GM18498 (cell line): ENCODE data around the gene ALG1.
"Not testable (repeated sequence)": the region's sequence is repeated elsewhere in the genome, so short reads cannot be mapped to it uniquely, and the experiment has no call there.

Experiments
- ATAC-seq: cut with Tn5 transposase; IDR thresholded peaks from one replicate; pipeline ENCODE4 v1.9.1; 2021; ENCODE audit warnings: mild to moderate bottlenecking, moderate library complexity; ENCODE audit not compliant: unreplicated experiment

Gene ALG1

DNA sequence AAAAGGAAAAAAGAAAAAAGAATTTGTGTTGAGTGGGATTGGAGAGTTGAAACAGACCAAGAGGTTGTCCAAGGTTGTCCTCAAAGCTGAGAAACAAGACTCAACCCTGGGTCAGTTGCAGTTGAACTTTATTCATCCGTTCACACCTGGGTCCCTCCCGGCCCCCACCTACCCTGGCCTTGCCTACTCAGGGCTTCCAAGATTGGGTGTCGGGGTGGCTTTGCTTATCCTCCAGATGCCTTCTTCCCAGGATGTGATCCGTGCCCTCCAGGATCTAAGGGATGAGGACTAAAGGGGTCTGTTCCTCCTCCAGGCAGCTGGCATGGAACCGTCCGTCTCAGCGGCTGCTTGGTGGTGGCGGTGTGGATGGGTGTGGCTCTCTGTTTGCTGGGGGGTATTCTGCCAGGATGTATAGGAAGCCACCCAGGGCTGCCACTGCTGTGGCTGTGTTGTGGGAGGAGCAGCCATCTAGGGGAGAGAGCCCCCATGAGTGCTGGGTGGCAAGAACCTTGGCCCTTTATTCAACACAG, 27.6 kb upstream of the ALG1 start:
- no peak for ATAC-seq

DNA sequence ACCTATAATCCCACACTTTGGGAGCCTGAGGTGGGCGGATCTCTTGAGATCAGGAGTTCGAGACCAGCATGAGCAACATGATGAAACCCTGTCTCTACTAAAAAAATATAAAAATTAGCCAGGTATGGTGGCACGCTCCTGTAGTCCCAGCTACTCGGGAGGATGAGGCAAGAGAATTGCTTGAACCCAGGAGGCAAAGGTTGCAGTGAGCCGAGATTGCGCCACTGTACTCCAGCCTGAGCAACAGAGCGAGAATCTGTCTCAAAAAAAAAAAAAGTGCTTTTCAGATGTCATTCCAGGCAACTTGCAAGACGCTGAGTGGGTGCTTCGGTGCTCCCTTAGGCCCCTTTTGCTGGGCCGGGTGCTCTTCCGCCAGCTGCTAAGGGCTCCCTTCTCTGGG, 27.1 kb upstream of the ALG1 start:
- not testable (repeated sequence) for ATAC-seq

DNA sequence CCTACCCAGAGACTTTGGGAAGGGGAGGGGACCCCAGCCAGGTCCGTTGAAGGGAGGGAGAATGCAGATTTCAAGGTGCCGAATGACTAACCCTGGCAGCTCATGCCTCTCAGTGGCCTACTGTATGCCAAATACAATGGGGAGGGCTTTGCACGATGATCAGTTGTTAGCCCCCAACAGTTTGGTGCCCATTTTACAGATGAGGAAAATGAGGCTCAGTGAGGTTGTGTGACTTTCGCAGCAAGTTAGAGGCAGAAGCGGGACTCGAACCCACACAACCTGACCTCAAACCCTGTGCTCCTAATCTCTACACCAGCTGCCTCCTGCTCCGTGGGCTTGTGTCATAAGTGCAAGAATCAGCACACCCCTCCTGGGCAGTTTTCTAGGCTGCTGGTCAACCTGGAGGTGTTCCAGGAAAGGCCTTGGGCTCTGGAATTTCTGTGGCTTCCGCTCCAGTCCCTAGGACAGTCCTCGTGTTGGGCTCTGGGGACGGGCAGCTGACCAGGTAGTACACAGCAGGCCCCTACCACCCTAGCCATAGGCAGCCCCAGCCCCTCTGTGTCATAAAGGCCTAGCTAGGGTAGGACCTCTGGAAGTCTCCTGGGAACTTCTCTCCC, 26.0 kb upstream of the ALG1 start:
- no peak for ATAC-seq

DNA sequence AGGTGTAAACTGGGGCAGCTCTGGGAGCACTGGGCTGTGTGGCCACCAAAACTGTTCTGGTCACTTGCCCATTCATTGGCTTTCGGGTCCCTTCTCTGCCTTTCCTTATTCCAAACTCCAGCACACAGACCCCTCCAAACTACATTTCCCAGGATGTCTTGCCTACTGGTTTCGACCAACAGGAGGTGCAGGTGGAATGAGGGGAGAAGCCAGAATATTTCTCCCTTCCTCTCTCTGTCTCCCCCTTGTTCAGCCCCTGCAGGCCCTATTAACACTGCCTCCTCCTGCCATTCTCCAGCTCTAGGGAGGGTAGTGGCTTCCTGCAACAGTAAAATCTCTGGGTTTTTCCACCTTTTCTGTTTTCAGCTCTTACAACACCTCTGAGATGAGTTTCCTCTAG, 24.7 kb upstream of the ALG1 start:
- ATAC-seq, result no peak

GRCh38 chr16:5054876-5055865, 16.5 kb upstream of the ALG1 start:
- no peak for ATAC-seq

DNA sequence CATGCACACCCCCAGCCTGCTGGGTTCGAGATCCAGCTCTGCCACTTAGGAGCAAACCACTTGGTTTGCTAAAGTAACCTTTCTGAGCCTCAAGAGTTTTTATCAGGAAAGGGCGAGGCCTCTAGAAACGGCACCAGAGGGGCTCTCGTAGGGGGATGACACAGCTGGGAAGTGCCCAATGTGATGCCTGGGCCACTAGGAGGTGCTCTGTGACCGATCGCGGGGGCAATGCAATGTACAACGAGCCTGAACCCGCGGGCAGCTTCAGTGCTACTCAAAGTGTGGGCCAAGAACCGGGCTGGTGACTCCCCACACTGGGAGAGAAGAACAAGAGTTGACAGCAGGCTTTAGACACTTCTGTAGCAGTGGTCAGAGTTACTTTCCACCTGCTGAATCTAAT, 15.3 kb upstream of the ALG1 start:
- ATAC-seq, result no peak

GRCh38 chr16:5058476-5058875, 13.2 kb upstream of the ALG1 start:
- ATAC-seq, result no peak

- ATAC-seq, result no peak
Measured at GRCh38 chr16:5059386-5060072, 12.1 kb upstream of the ALG1 start.

DNA sequence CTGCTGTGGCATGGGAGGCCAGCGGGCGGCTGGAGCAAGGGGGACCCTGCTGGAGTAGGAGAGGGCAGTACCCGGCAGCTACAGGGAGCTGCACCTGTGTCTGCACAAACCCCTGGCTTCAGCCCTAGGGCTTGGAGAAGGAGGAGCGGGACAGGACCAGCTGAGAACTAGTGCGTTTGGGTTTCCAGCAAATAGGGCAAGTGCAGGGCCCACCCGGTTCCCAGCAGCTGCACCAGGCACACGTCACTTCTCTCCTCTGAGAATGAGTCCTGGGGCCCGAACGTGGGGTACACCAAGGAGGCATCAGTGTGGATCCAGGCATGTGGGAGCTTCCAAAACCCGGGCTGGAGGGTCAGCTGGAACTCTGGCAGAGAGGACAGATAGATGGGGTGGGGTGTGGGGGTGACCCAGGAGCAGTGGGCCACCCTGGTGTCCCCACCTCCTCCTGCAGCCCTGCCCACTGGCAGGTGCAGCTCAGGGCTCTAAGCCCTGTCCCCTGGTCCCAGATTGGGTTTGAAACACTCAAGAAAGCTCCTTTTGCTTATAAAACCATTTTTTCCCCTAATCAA, 11.5 kb upstream of the ALG1 start:
- ATAC-seq, result no peak

DNA sequence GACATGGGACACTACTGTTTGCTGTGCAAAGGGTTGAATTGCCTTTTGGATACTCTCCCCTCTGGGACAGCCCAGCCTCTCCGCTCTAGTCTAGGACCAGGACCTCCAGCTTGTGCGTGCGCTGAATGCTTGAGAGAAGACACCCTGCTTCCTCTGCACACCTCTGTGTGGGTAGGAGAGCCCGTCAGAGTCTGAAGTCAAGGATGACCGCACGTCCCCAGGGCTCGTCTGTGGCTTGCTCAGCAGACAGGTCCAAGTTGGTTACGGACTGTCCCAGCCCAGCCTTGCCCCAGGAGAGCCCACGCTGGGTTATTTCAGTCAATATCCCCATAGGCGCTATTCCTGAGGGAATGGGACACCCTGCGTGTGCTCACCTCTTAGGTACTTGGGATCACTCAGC, 9.6 kb upstream of the ALG1 start:
- no peak for ATAC-seq

DNA sequence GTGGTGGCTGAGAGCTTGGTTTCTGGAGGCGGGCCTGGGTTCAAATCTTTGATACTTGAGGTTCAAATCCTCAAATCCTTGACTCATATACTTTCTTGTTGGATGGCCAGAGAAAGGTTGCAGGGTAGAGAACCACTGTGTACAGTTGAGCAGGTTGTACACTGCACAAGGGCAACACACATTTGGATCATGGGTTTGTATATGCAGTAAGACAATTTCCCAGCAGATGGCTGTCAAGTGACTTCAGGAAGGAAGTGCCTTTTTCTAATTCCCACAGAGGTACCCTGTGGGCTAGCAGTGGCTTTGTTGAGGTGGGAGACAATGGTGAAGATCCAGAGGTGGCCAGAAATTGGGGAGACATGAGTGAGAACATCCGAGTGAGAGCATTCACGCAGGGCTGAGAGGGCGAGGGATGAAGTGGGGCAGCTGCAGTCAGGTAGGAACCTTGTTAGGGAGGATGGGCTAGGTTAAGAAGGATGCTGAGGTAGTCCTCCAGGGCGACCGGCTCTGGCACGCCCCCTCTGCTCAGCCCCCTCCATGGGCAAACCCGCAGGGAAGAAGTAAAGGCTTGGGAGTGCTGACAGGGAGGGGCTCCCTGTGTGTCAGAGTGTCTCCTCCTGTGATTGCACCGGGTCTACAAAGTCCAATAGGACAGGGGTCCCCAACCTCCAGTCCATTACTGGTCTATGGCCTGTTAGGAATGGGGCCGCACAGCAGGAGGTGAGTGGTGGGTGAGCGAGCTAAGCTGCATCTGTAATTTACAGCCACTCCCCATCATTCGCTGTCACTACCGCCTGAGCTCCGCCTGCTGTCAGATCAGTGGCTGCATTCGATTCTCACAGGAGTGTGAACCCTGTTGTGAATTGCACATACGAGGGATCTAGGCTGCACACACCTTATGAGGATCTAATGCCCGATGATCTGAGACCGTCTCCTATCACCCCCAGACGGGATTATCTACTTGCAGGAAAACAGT, 8.6 kb upstream of the ALG1 start:
- ATAC-seq, result no peak

- no peak for ATAC-seq
Measured at GRCh38 chr16:5064915-5065314, 6.7 kb upstream of the ALG1 start.

GRCh38 chr16:5065326-5065725, 6.3 kb upstream of the ALG1 start:
- ATAC-seq, result no peak

- ATAC-seq, result no peak
Measured at GRCh38 chr16:5065813-5066212, 5.8 kb upstream of the ALG1 start, which contains the start of gene C16orf89. TSS of gene C16orf89 (minus strand) at chr16:5065956. CDS start at chr16:5065908, 48 bp downstream.

GRCh38 chr16:5066511-5066910, 5.1 kb upstream of the ALG1 start:
- ATAC-seq, result no peak

DNA sequence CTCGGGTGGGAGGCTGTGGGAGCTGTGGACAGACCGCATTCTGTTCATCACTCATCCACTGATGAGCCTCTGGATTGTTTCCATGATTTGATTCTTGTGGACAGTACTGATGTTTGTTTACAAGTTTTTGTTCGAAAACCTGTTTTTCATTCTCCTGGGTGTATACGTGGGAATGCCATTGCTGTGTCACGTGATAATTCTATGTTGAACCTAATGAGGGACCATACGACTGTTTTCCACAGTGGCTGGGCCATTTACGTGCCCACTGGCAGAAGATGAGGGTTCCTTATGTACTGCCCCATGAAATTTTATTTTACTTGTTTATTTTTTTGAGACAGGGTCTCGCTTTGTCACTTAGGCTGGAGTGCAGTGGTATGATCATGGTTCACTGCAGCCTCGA, 2.6 kb upstream of the ALG1 start:
- no peak for ATAC-seq

DNA sequence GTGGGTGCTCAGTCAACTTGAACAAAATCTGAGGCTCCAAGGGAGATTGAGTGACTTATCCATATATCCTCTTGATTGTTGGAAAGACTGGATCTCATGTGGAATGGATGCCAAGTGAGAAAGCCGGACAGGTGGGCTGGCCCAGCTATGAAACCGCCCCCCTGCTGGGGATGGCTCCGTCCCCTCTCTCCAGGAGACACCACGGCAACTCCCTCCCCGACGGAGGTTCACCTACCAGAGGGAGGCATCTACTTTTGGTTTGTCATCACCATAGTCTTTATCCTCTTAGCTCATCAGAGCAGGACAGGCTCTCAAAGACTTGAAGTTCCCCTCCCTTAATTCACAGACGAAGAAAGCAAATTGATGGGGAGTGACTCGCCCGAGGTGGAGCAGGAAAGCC, 1.8 kb upstream of the ALG1 start:
- no peak for ATAC-seq

DNA sequence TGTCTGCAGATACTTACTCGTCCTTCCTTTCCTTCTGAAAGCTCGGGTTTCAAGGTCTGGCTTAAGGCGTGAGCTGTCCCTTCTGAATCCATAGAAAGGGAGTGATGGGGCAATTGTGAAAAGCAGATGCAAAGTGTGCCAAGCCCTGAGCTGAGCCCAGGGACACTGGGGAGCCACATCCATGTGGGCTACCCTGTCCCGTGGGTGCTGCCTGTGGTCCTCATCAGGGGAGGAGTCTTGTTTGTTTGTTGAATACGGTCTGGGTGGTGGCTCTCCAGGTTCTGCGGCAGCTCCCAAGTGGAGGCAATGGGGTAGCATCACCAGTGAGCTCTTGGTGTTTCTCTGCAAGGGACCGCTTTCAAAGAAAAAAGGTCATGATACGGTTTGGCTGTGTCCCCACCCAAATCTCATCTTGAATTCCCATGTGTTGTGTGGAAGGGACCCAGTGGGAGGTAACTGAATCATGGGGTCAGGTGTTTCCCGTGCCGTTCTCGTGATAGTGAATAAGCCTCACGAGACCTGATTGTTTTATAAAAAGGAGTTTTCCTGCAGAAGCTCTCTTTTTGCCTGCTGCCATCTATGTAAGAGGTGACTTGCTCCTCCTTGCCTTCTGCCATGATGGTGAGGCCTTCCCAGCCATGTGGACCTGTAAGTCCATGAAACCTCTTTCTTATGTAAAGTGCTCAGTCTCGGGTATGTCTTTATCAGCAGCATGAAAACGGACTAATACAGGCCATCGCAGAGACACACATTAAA, 1.0 kb upstream of the ALG1 start:
- no peak for ATAC-seq

DNA sequence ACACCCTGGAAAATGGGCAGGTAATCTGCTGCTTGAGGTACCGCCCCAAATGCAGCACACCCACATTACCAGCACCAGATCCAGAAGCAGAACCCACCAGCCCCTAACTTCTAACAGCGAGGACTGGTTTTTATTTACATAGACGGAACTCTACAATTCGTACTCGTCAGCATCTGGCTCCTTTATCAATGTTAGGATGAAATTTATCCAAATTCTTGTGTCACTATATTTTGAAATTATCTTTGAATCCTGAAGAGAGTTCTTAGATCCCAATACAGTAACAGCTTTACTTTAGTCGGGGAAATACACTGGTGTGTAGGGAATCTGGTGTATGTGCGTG, 332 bp upstream of the ALG1 start:
- no peak for ATAC-seq
